Panc1 (cell line): Measurements from ENCODE around the gene POLRMT. TPM values are rescaled to one million over a fixed set of nuclear protein-coding genes. Genes with fewer than 3 reads are reported as not detected.

Experiments used
- ATAC-seq: fragments of 200-7000 bp; cut with Tn5 transposase; 2 replicates; pipeline ENCODE4 v1.9.1; 2020; ENCODE audit warnings: mild to moderate bottlenecking, moderate library complexity
- BruUV-seq: library from RNA; stranded (reverse); fragments of 400-500 nt; replicated peaks from 2 replicates; lab custom pipeline; 2021; lab: Mats Ljungman, UMichigan
- CTCF ChIA-PET: fragments of 300-600 bp; sonication (Branson Sonifier 250); formaldehyde crosslinking; loops from one replicate; lab custom pipeline; 2022; ENCODE audit warnings: antibody characterized with exemption; lab: Charles Lee
- POLR2A ChIA-PET: fragments of 300-600 bp; sonication (Branson Sonifier 250); formaldehyde crosslinking; loops from one replicate; lab custom pipeline; 2022; ENCODE audit warnings: antibody characterized with exemption; lab: Charles Lee
- DNase-seq: peaks from one replicate; pipeline ENCODE4 v3.0.0-alpha.2; 2010; ENCODE audit warnings: low read depth, low spot score
- H3K27ac ChIP-seq: 2 replicates; pipeline ENCODE4 v1.5.1; 2011; ENCODE audit warnings: mild to moderate bottlenecking, low read length, inconsistent platforms
- H3K27me3 ChIP-seq: fragments of 200-500 bp; sonication (Bioruptor generic); 2 replicates; pipeline ENCODE4 v1.6.0; 2014; ENCODE audit warnings: low read length, inconsistent platforms; ENCODE audit not compliant: control insufficient read depth, insufficient read depth
- H3K36me3 ChIP-seq: fragments of 200-500 bp; sonication (Bioruptor generic); 2 replicates; pipeline ENCODE4 v1.5.1; 2014; ENCODE audit warnings: inconsistent platforms, mild to moderate bottlenecking, low read length, moderate library complexity; ENCODE audit not compliant: control insufficient read depth, insufficient read depth
- H3K4me1 ChIP-seq: 2 replicates; pipeline ENCODE4 v1.5.1; 2011; ENCODE audit warnings: inconsistent platforms, mild to moderate bottlenecking, low read length, moderate library complexity; ENCODE audit not compliant: control insufficient read depth, insufficient read depth
- H3K4me3 ChIP-seq, 2 experiments: 2 replicates each; pipeline ENCODE4 v1.5.1; 2011 to 2012; ENCODE audit warnings: low read depth in 2 of 2, low read length in 2 of 2, mild to moderate bottlenecking in 2 of 2, inconsistent platforms in 1 of 2, moderate library complexity in 1 of 2
- H3K9me3 ChIP-seq: fragments of 200-500 bp; sonication (Bioruptor generic); 2 replicates; pipeline ENCODE4 v1.5.1; 2014; ENCODE audit warnings: low read depth, mild to moderate bottlenecking, inconsistent platforms, low read length, moderate library complexity; ENCODE audit not compliant: control insufficient read depth, insufficient read depth
- POLR2AphosphoS5 ChIP-seq: IDR thresholded peaks from 2 replicates; pipeline ENCODE4 v1.6.1; 2012; ENCODE audit warnings: mild to moderate bottlenecking, low read depth, low read length, moderate library complexity
- SIN3A ChIP-seq: IDR thresholded peaks from 2 replicates; pipeline ENCODE4 v1.6.1; 2012; ENCODE audit warnings: low read depth, mild to moderate bottlenecking, low read length, moderate library complexity, borderline replicate concordance; ENCODE audit not compliant: insufficient read depth
- TCF7L2 ChIP-seq: IDR thresholded peaks from 2 replicates; pipeline ENCODE4 v1.6.1; 2011; ENCODE audit warnings: mild to moderate bottlenecking, low read depth, low read length, inconsistent platforms
- in situ Hi-C: cut with HindIII; loops from 2 replicates; pipeline ENCODE4 v1.10.0; 2016; ENCODE audit warnings: low sequenced_read_pairs, low pct_unique_long_range_greater_than_20kb
- intact Hi-C: fragments of 100-400 bp; cut with micrococcal nuclease; formaldehyde crosslinking; loops from one replicate; pipeline ENCODE4 v1.10.0; 2022; ENCODE audit not compliant: unreplicated experiment
- total RNA-seq: library from RNA; stranded (reverse); gene quantifications from one replicate; pipeline ENCODE4 v1.2.1, GENCODE V29; 2021; ENCODE audit not compliant: unreplicated experiment
- TF ChIP-seq, protein P1 (sequence below): fragments of 450-650 bp; IDR thresholded peaks from 2 replicates; pipeline ENCODE4 v1.5.1; 2017; ENCODE audit warnings: mild to moderate bottlenecking
- TF ChIP-seq, protein P2 (sequence below), 2 experiments: IDR thresholded peaks; 2 replicates each; pipeline ENCODE4 v1.6.1; 2011 to 2012; ENCODE audit warnings: low read depth in 2 of 2, control low read depth in 1 of 2, low read length in 1 of 2, mild to moderate bottlenecking in 1 of 2, moderate library complexity in 1 of 2; ENCODE audit not compliant: insufficient read depth in 1 of 2

Gene POLRMT
- total RNA-seq, 1 experiment from 2014 or later: 56.0 TPM

DNA sequence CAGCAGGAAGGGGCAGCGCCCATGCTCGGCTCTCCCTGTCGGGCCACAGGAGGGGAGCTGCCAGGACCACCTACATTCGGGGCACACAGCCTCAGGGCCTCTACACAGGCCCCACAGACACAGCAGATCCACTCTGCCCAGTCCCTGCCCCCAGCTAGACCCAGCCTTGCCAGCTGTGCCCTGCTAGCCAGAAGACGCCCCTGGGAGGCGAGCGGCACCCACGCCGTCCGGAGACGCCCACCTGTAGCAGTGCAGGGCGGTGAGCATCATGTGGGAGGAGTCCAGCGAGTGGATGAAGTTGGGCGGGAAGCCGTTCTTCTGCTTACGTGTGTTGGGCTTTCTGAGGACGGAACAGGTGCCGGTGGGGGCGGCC lies 15.1 kb downstream of the POLRMT start:
- BruUV-seq: no TSS peak
- in situ Hi-C loops: no loop called here
- POLR2A ChIA-PET: no interaction called here
- no peaks in the 10 kb centered on the region for H3K27me3 ChIP-seq
- DNase-seq: no peak
- CTCF ChIA-PET: no interaction called here
- H3K4me3 ChIP-seq: no peak overlapping the region
- no peaks in the 10 kb centered on the region for H3K4me1 ChIP-seq
- intact Hi-C loops: no loop called here
- TF ChIP-seq POLR2AphosphoS5 (no peak), TCF7L2 (no peak), SIN3A (no peak)
- TF ChIP-seq, protein P1, sequence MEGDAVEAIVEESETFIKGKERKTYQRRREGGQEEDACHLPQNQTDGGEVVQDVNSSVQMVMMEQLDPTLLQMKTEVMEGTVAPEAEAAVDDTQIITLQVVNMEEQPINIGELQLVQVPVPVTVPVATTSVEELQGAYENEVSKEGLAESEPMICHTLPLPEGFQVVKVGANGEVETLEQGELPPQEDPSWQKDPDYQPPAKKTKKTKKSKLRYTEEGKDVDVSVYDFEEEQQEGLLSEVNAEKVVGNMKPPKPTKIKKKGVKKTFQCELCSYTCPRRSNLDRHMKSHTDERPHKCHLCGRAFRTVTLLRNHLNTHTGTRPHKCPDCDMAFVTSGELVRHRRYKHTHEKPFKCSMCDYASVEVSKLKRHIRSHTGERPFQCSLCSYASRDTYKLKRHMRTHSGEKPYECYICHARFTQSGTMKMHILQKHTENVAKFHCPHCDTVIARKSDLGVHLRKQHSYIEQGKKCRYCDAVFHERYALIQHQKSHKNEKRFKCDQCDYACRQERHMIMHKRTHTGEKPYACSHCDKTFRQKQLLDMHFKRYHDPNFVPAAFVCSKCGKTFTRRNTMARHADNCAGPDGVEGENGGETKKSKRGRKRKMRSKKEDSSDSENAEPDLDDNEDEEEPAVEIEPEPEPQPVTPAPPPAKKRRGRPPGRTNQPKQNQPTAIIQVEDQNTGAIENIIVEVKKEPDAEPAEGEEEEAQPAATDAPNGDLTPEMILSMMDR: no peak
- TF ChIP-seq, protein P2, sequence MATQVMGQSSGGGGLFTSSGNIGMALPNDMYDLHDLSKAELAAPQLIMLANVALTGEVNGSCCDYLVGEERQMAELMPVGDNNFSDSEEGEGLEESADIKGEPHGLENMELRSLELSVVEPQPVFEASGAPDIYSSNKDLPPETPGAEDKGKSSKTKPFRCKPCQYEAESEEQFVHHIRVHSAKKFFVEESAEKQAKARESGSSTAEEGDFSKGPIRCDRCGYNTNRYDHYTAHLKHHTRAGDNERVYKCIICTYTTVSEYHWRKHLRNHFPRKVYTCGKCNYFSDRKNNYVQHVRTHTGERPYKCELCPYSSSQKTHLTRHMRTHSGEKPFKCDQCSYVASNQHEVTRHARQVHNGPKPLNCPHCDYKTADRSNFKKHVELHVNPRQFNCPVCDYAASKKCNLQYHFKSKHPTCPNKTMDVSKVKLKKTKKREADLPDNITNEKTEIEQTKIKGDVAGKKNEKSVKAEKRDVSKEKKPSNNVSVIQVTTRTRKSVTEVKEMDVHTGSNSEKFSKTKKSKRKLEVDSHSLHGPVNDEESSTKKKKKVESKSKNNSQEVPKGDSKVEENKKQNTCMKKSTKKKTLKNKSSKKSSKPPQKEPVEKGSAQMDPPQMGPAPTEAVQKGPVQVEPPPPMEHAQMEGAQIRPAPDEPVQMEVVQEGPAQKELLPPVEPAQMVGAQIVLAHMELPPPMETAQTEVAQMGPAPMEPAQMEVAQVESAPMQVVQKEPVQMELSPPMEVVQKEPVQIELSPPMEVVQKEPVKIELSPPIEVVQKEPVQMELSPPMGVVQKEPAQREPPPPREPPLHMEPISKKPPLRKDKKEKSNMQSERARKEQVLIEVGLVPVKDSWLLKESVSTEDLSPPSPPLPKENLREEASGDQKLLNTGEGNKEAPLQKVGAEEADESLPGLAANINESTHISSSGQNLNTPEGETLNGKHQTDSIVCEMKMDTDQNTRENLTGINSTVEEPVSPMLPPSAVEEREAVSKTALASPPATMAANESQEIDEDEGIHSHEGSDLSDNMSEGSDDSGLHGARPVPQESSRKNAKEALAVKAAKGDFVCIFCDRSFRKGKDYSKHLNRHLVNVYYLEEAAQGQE (IDR thresholded peaks at IDR 0.05; ENCODE audit: insufficient read depth in 1 of 2, low read depth in 2 of 2, low read length in 1 of 2): no peak
- H3K36me3 ChIP-seq: no peaks in the 10 kb centered on the region
- no peak for ATAC-seq
- H3K9me3 ChIP-seq: no peaks in the 10 kb centered on the region
- H3K27ac ChIP-seq: no peak overlapping the region

DNA sequence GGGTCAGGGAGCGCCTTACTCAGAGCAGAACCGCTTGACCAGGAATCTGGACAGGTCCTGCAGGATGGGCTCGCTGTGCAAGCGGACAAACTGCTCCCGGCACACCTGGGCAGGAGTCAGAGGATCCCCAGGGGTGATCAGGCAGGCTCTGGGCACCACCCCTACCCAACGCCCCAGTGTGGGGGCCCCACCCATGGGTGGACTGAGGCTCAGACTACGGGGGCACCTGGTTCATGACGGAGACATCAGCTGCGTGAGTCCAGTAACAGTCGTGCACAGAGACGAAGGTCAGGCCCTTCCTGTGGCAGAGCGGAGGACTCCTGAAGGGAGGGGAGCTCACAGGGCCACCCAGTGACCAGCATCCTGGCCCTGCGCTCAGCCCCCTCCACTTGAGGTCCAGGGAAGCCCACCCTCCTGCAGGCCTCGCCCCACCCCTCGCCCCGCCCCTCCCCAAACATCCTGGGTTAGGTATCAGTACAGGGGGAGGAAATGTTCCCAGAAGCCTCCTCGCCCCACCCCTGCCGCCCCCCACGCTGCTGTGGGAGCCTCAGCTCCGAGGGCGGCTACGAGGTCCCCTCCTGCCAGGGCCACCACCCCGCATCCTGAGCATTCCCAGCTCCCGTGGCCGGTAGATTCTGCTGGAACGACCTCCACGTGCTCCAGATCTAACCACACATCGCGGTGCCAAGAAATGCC lies 15.6 kb downstream of the POLRMT start:
- ChIA-PET POLR2A (no interaction called here), CTCF (no interaction called here)
- no peaks in the 10 kb centered on the region for H3K27me3 ChIP-seq
- H3K36me3 ChIP-seq: no peaks in the 10 kb centered on the region
- no peaks in the 10 kb centered on the region for H3K9me3 ChIP-seq
- in situ Hi-C loops: no loop called here
- DNase-seq: no peak
- H3K4me3 ChIP-seq: no peak overlapping the region
- no TSS peak for BruUV-seq
- intact Hi-C loops: no loop called here
- ATAC-seq: no peak
- H3K27ac ChIP-seq: no peak overlapping the region
- H3K4me1 ChIP-seq: no peaks in the 10 kb centered on the region
- no peak for TF ChIP-seq SIN3A
- TF ChIP-seq, protein P1: no peak
- TF ChIP-seq TCF7L2: no peak
- no peak for TF ChIP-seq POLR2AphosphoS5
- TF ChIP-seq, protein P2 (IDR thresholded peaks at IDR 0.05; ENCODE audit: insufficient read depth in 1 of 2, low read depth in 2 of 2, low read length in 1 of 2): no peak
